ENCODE results near the gene LDB3.

The LDB3 gene

GRCh38 chr10:86687750-86688149 is 19.4 kb downstream of the LDB3 start:
- no peak overlapping the region for H3K4me3 ChIP-seq (ENCODE audit: low read depth, low read length)
- no peaks in the 10 kb centered on the region for H3K4me1 ChIP-seq (ENCODE audit: control insufficient read depth, insufficient read depth, low read length)
- no peaks in the 10 kb centered on the region for H3K9me3 ChIP-seq (ENCODE audit: control insufficient read depth, insufficient read depth, low read depth, low read length)
- POLR2A ChIA-PET = no interaction called here
- TF ChIP-seq ZBTB21 (tag by site-specific recombination; IDR thresholded peaks at IDR 0.05) = no peak
- peak; percentile 95 for TF ChIP-seq ZSCAN4 (tag by site-specific recombination; IDR thresholded peaks at IDR 0.05)
- no peak for TF ChIP-seq GLIS2 (tag by site-specific recombination; IDR thresholded peaks at IDR 0.05)
- TF ChIP-seq MEIS1 (CRISPR knock-in tag; IDR thresholded peaks at IDR 0.05; ENCODE audit: borderline replicate concordance) = no peak
- TF ChIP-seq ZNF214 (tag by site-specific recombination; IDR thresholded peaks at IDR 0.05; ENCODE audit: borderline replicate concordance) = no peak
- CTCF ChIA-PET = interaction anchor here (0.6 to 6.3 kb wide), 11 partner anchors 45 to 516 kb away, joined by 3 to 46 read pairs (median 4); no protein-coding TSS in a partner anchor
- H3K36me3 ChIP-seq (ENCODE audit: control insufficient read depth in 2 of 2, insufficient read depth in 1 of 2, low read length in 2 of 2) = no peaks in the 10 kb centered on the region
- no peak overlapping the region for H3K27ac ChIP-seq (ENCODE audit: extremely low read depth, low read depth, low read length)

GRCh38 chr10:86688398-86688921 is 20.1 kb downstream of the LDB3 start:
- POLR2A ChIA-PET = no interaction called here
- TF ChIP-seq ZNF747 (tag by site-specific recombination; IDR thresholded peaks at IDR 0.05) (no peak), CTCF (tag by site-specific recombination; IDR thresholded peaks at IDR 0.05) (0 out of 2 replicates have a peak, but pooled peaks have one; percentile 45), ZNF654 (tag by site-specific recombination; IDR thresholded peaks at IDR 0.05; ENCODE audit: low read depth) (peak; percentile 86), ZBTB17 (tag by site-specific recombination; IDR thresholded peaks at IDR 0.05) (peak; percentile 43; the same call in 1 of the 2 replicates), ZFP37 (tag by site-specific recombination; IDR thresholded peaks at IDR 0.05) (0 out of 2 replicates have a peak, but pooled peaks have one; percentile 40), ZNF600 (tag by site-specific recombination; IDR thresholded peaks at IDR 0.05) (no peak), ZSCAN30 (tag by site-specific recombination; IDR thresholded peaks at IDR 0.05) (0 out of 2 replicates have a peak, but pooled peaks have one; percentile 24), ZBTB8A (tag by site-specific recombination; IDR thresholded peaks at IDR 0.05) (peak; percentile 53; the same call in 1 of the 2 replicates)
- Histone ChIP-seq H3K9me3 (ENCODE audit: control insufficient read depth, insufficient read depth, low read depth, low read length) (no peaks in the 10 kb centered on the region), H3K4me3 (ENCODE audit: low read depth, low read length) (no peak overlapping the region), H3K27ac (ENCODE audit: extremely low read depth, low read depth, low read length) (no peak overlapping the region), H3K4me1 (ENCODE audit: control insufficient read depth, insufficient read depth, low read length) (no peaks in the 10 kb centered on the region), H3K36me3 (ENCODE audit: control insufficient read depth in 2 of 2, insufficient read depth in 1 of 2, low read length in 2 of 2) (no peaks in the 10 kb centered on the region)
- CTCF ChIA-PET = interaction anchor here (0.6 to 2.0 kb wide), 29 partner anchors 11 to 290 kb away, joined by 3 to 7 read pairs (median 4); partner anchors contain the start of genes LDB3 and MMRN2

GRCh38 chr10:86689146-86689545 is 20.8 kb downstream of the LDB3 start:
- ChIA-PET POLR2A (no interaction called here), CTCF (interaction anchor here (0.6 to 2.0 kb wide), 16 partner anchors 10 to 997 kb away, joined by 3 to 6 read pairs (median 4); no protein-coding TSS in a partner anchor)
- Histone ChIP-seq H3K9me3 (ENCODE audit: control insufficient read depth, insufficient read depth, low read depth, low read length) (no peaks in the 10 kb centered on the region), H3K36me3 (ENCODE audit: control insufficient read depth in 2 of 2, insufficient read depth in 1 of 2, low read length in 2 of 2) (no peaks in the 10 kb centered on the region), H3K4me3 (ENCODE audit: low read depth, low read length) (no peak overlapping the region), H3K4me1 (ENCODE audit: control insufficient read depth, insufficient read depth, low read length) (no peaks in the 10 kb centered on the region), H3K27ac (ENCODE audit: extremely low read depth, low read depth, low read length) (no peak overlapping the region)
- TF ChIP-seq ZNF280D (tag by site-specific recombination; IDR thresholded peaks at IDR 0.05) = no peak
- no peak for TF ChIP-seq ZNF677 (tag by site-specific recombination; IDR thresholded peaks at IDR 0.05)
- peak; percentile 55 for TF ChIP-seq ZFHX2 (tag by site-specific recombination; conservative IDR thresholded peaks at IDR 0.05)
- no peak for TF ChIP-seq GLI2 (tag by site-specific recombination; IDR thresholded peaks at IDR 0.05; ENCODE audit: borderline replicate concordance, low read depth)
- peak; percentile 52 for TF ChIP-seq EGR2 (tag by site-specific recombination; IDR thresholded peaks at IDR 0.05; ENCODE audit: low read depth)
- TF ChIP-seq ZNF16 (tag by site-specific recombination; IDR thresholded peaks at IDR 0.05; ENCODE audit: low read depth) = no peak
- TF ChIP-seq ZNF600 (tag by site-specific recombination; IDR thresholded peaks at IDR 0.05) = no peak
- no peak for TF ChIP-seq ZNF585B (tag by site-specific recombination; IDR thresholded peaks at IDR 0.05)
- no peak for TF ChIP-seq ZNF146 (tag by site-specific recombination; IDR thresholded peaks at IDR 0.05)
